ENCODE measurements around the gene FANCE.
A peak's percentile ranks its signal among the peaks of the same experiment; 100 is the strongest.
"Not testable (repeated sequence)": the region's sequence is repeated elsewhere in the genome, so short reads cannot be mapped to it uniquely, and the experiment has no call there.

FANCE gene

DNA sequence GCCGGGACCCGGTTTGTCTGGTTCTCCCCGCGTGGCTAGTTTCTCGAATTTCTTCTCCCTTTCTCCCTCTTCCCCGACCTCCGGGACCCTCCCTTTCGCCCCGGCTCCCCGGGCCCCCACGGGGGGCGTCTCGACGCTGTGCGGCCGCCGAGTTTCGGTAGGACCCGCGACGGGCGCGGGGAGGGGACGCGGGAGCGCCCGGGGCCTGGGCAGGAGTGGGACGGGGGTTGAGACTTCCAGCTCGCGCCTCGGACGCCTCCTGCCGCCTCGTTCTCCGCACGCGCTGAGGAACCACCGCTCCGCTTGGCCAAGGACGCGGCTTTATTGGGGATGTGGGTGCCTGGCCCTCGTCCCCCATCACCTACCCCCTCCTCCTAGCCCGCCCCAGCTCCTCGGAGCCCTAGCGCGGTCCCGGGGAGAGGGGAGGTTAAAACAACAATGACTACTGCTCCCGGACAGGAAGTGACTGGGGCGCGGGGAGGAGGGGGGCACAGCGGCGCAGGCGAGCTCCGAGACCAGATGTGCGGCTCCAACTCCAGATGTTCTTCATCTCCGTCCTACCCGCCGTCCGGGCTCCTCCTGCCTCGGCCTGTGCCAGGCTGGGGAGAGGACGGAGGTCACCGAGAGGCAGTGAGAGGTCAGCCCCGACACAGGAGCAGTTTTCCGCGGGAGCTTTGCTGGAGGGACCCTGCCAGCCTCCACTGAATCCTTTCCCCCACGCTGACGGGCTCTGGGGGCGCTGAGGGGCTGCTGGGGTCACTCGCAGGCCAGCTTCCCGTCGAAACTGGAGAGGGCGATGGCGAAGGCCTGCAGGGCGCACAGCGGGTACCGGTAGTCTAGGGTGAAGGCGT lies 45.7 kb downstream of the FANCE start:
- peak; percentile 31 for DNase-seq (ENCODE audit: low spot score)

GRCh38 chr6:35498422-35499067 lies 46.4 kb downstream of the FANCE start:
- no peak for DNase-seq (ENCODE audit: low spot score)

GRCh38 chr6:35499372-35499771 lies 47.2 kb downstream of the FANCE start:
- no peak for DNase-seq (ENCODE audit: low spot score)

- DNase-seq (ENCODE audit: low spot score): peak; percentile 26
These were observed 48.6 kb downstream of the FANCE start for GRCh38 chr6:35500782-35501181.

DNA sequence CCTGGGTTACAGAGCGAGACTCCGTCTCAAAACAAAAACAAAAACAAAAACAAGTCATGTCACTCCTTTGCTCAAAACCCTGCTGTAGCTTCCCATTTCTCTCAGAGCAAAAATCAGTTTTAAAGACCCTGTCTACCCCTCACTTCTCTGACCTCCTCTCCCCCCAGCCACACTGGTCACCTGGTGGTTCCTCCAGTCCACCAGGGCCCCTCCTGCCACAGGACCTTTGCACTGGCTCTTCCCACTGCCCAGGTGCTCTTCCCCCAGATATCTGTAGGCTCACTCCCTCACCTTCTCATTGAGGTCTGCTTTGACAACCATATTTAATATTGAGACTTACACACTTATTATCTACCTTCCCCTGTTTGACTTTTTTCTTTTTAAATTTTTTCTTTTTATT lies 49.6 kb downstream of the FANCE start:
- DNase-seq (ENCODE audit: low spot score): no peak

DNA sequence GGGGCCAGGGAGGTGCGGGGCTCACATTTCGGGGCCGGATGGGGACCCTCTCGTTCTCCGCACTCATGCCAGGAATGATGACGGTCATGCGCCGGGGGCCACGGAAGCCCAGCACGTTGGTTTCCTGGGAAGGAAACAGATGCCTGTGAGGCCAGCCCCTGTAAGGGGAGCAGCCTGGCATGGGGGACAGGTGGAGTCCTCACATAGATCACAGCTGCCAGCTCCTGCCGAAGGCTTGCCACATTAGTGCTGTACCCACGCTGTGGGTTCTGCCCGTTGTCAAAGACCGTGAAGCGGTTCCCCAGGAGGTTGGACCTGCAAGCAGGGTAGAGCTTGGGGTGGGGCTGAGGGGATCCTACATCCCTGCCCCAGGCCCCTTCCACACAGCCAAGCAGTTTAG lies 51.4 kb downstream of the FANCE start:
- no peak for DNase-seq (ENCODE audit: low spot score)

DNA sequence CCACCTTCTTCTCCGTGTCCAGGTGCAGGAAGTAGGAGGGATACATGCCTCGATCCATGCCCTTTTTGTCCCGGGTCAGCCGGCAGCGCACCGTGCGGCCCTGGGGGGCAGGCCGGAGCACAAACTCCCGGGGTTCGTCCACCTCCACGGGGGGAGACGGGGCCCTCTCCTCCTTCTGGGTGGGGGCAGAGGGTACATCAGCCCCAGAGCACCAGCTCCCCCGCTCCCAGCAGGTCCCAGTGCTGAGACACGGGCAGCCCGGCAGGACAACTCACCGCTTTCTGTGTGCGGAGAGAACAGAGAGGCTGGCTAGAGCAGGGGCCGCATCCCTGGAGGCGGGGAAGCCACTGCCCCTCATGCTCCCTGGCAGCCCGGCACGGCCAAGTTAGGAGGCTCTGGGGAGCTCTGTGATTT lies 53.9 kb downstream of the FANCE start:
- no peak for DNase-seq (ENCODE audit: low spot score)

GRCh38 chr6:35506536-35506935 lies 54.4 kb downstream of the FANCE start:
- DNase-seq (ENCODE audit: low spot score): no peak

- no peak for DNase-seq (ENCODE audit: low spot score)
These were observed 55.1 kb downstream of the FANCE start for GRCh38 chr6:35507221-35507620.

DNA sequence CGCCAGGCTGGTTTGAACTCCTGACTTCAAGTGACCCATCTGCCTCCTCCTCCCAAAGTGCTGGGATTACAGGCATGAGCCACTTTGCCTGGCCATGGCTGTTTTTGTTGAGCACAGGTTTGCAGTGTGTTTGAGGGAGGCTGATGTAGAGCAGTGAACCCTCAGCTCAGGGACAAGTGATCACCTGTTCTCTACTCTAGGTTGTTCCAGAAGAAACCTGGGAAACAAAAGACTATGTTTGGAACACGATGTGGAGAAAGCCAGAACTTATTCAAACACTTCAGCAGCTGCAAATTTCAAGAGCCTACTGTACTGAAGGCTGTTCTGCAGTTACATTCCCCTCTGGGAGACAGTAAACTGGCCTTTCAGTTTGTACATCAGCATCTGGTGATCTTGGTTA lies 55.9 kb downstream of the FANCE start:
- no peak for DNase-seq (ENCODE audit: low spot score)

GRCh38 chr6:35508542-35508941 lies 56.4 kb downstream of the FANCE start:
- no peak for DNase-seq (ENCODE audit: low spot score)

DNA sequence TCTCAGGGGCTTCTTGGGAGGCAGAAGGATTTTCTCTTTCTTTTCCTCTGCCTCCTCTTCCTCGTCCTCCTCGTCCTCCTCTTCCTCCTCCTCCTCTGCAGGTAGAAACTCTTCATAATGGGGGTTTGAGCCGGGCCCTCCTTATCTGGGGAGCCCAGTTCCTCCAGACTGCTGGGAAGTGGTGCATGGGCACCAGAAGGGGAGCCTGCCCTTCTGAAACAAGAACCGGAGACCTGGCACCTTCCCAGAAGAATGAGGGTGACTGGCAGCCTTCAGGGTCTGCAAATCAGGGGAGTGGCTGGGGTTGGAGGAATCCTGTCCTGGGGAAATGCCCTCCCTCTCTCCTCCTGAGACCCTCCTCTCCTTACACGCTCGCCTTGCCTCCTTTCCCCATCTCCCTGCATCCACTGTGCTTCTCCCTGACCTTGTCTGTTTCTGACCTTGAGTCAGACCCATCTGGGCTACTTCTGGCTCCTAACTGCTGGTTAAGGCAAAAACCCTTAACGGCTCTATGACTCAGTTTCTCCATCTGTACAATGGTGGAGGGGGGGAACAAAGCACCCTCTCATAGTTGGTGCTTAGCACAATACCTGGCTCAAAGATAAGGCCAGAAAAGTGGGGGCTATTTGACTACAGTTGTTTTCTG lies 58.9 kb downstream of the FANCE start:
- DNase-seq (ENCODE audit: low spot score): no peak

- DNase-seq (ENCODE audit: low spot score): no peak
These were observed 59.4 kb downstream of the FANCE start for GRCh38 chr6:35511562-35511941.

GRCh38 chr6:35512006-35512405 lies 59.9 kb downstream of the FANCE start:
- no peak for DNase-seq (ENCODE audit: low spot score)

DNA sequence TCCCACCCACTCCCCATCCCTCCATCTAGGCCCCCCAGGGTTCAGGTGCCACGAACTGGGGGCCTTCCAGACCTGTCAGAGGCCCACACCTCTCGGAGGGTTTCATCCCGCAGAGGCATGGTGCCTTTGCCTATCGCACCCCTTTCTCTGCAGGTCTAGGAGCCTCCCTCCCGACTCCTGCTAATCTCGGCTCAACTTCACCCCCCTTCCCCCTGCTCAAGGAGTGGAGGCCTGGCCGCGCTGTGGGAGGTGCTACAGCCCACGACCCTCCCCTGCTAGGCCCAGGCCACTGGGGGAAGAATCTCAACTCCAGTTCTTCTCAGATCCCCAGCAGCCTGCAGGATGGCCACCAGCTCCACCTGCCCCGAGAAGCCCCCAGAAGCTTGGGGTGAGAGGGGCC lies 60.6 kb downstream of the FANCE start, which contains the start of gene TULP1:
TSS of gene TULP1 (minus strand) at position 157 of the 400 bp plus-strand sequence. CDS start at position 119, 38 bp downstream.
- DNase-seq (ENCODE audit: low spot score): no peak

GRCh38 chr6:35514587-35514986 lies 62.4 kb downstream of the FANCE start:
- DNase-seq (ENCODE audit: low spot score): no peak

GRCh38 chr6:35515939-35516338 lies 63.8 kb downstream of the FANCE start:
- not testable (repeated sequence) for DNase-seq (ENCODE audit: low spot score)

All from SW480 (cell line).